Psoas muscle (tissue), 8 donors: Measurements from ENCODE around the gene MANSC4. TPM values are rescaled to one million over a fixed set of nuclear protein-coding genes. Genes with fewer than 3 reads are reported as not detected.

Experiments used
- ATAC-seq, 4 donors: fragments of 200-7000 bp; cut with Tn5 transposase; one replicate each; pipeline ENCODE4 v1.9.1; 2020; ENCODE audit warnings: moderate library complexity in 3 of 4, mild to moderate bottlenecking in 2 of 4
- DNase-seq, 2 donors: peaks; one replicate each; pipeline ENCODE4 v3.0.0-alpha.2; 2020
- H3K27ac ChIP-seq: fragments of 200-600 bp; one replicate; pipeline ENCODE4 v1.8.0; 2022
- H3K27me3 ChIP-seq, 3 donors: fragments of 200-600 bp in 1 of 3; one replicate each; pipeline versions ENCODE4 v1.6.1 to v1.8.0; 2013 to 2022; ENCODE audit warnings: low read length in 2 of 3, mild to moderate bottlenecking in 2 of 3, moderate library complexity in 1 of 3; ENCODE audit not compliant: insufficient read depth in 3 of 3
- H3K36me3 ChIP-seq, 2 donors: fragments of 200-600 bp in 1 of 2; one replicate each; pipeline versions ENCODE4 v1.6.1 to v1.8.0; 2013 to 2022; ENCODE audit warnings: low read depth in 1 of 2, mild to moderate bottlenecking in 1 of 2, moderate library complexity in 1 of 2; ENCODE audit not compliant: insufficient read depth in 1 of 2
- H3K4me1 ChIP-seq: fragments of 200-600 bp; one replicate; pipeline ENCODE4 v1.8.0; 2022
- H3K4me3 ChIP-seq: fragments of 200-600 bp; one replicate; pipeline ENCODE4 v1.8.0; 2022; ENCODE audit warnings: mild to moderate bottlenecking
- H3K9me3 ChIP-seq: fragments of 200-600 bp; one replicate; pipeline ENCODE4 v1.8.0; 2022
- CTCF ChIP-seq: fragments of 200-600 bp; IDR thresholded peaks from one replicate; pipeline ENCODE4 v1.8.0; 2022; ENCODE audit warnings: antibody characterized with exemption
- WGBS, 3 donors: extraction: QIAGEN DNeasy Blood & Tissue Kit; methylation state at CpG; one replicate each; pipeline versions ENCODE4 v1.1.6 to v1.1.7; 2013; 5-methylcytosine and 5-hydroxymethylcytosine counted together
- intact Hi-C, 2 donors: fragments of 100-400 bp; cut with DNase I; formaldehyde crosslinking; loops; one replicate each; pipeline versions ENCODE4 v1.11.0 to v1.14.2; 2022
- polyA plus RNA-seq, 3 donors: library from polyadenylated mRNA; stranded (reverse); fragments of 200-250 nt; gene quantifications; one replicate each; pipeline ENCODE4 v1.2.3, GENCODE V29; 2013
- total RNA-seq, 4 donors: library from RNA; stranded (reverse); fragmentation: NEBNext Ultra II Directional in 2 of 4; extraction: Animal tissue kit (Norgen Biotek cat#: 25700) in 2 of 4; gene quantifications; one replicate each; pipeline versions ENCODE4 v1.2.1 to v1.2.4, GENCODE V29; 2021 to 2023
- donor health status: healthy with polysubstance abuse.
- donor health status: DM: no; HTN: no; CAD: no; lungs with moderate emphysema.
- donor health status: Bipolar disorder and iron deficiency.
- donor health status: healthy.
- donor health status: DM: yes; HTN: yes; CAD: no.
- donor health status: DM: no; HTN: no; CAD: no.
- donor health status: DM: no; HTN: no; CAD: no.
- donor health status: DM: yes; HTN: yes; CAD: no.

The MANSC4 gene
- total and polyA plus RNA-seq, 7 donors: 0.08 TPM; not detected in 6

GRCh38 chr12:27802936-27803335, 22.9 kb upstream of the MANSC4 start:
- Histone ChIP-seq H3K36me3 (peaks cover 3 to 20% of the 10 kb centered on the region in 2 donors), H3K4me3 (no peak overlapping the region), H3K27ac (no peak overlapping the region), H3K27me3 (no peaks in the 10 kb centered on the region), H3K4me1 (no peaks in the 10 kb centered on the region), H3K9me3 (no peaks in the 10 kb centered on the region)
- intact Hi-C loops: no loop called here
- DNase-seq (no peak), ATAC-seq (no peak)
- TF ChIP-seq CTCF: no peak
- WGBS, 3 donors: 92 to 97% (median 93%) methylated on average over 2 of the region's 2 CpGs

GRCh38 chr12:27802511-27802910, 22.5 kb upstream of the MANSC4 start:
- DNase-seq (no peak), ATAC-seq (no peak)
- H3K36me3 ChIP-seq: peaks cover 3 to 25% of the 10 kb centered on the region in 2 donors
- no peak overlapping the region for H3K4me3 ChIP-seq
- intact Hi-C loops: no loop called here
- WGBS, 3 donors: 69 to 80% (median 75%) methylated on average over 4 of the region's 4 CpGs
- H3K9me3 ChIP-seq: no peaks in the 10 kb centered on the region
- no peaks in the 10 kb centered on the region for H3K4me1 ChIP-seq
- H3K27me3 ChIP-seq: no peaks in the 10 kb centered on the region
- no peak for TF ChIP-seq CTCF
- no peak overlapping the region for H3K27ac ChIP-seq

- no peak overlapping the region for H3K27ac ChIP-seq
- TF ChIP-seq CTCF: no peak
- H3K4me3 ChIP-seq: no peak overlapping the region
- 90 to 95% (median 90%) methylated on average over 5 of the region's 5 CpGs for WGBS, 3 donors
- H3K4me1 ChIP-seq: no peaks in the 10 kb centered on the region
- H3K27me3 ChIP-seq: no peaks in the 10 kb centered on the region
- DNase-seq: no peak
- intact Hi-C loops: no loop called here
- no peak for ATAC-seq
- H3K36me3 ChIP-seq: peaks cover 3 to 32% of the 10 kb centered on the region in 2 donors
- H3K9me3 ChIP-seq: no peaks in the 10 kb centered on the region
Measured at GRCh38 chr12:27801630-27802029, 21.6 kb upstream of the MANSC4 start.

- ATAC-seq (no peak), DNase-seq (no peak)
- 85 to 94% (median 88%) methylated on average over 3 of the region's 3 CpGs for WGBS, 3 donors
- Histone ChIP-seq H3K4me1 (no peaks in the 10 kb centered on the region), H3K4me3 (no peak overlapping the region), H3K27ac (no peak overlapping the region), H3K36me3 (peaks cover 5 to 36% of the 10 kb centered on the region in 2 donors), H3K27me3 (no peaks in the 10 kb centered on the region), H3K9me3 (no peaks in the 10 kb centered on the region)
- intact Hi-C loops: no loop called here
- TF ChIP-seq CTCF: no peak
Measured at GRCh38 chr12:27800819-27801218, 20.8 kb upstream of the MANSC4 start.

GRCh38 chr12:27797301-27798025, 17.4 kb upstream of the MANSC4 start:
- intact Hi-C loops: no loop called here
- DNase-seq (no peak), ATAC-seq (no peak)
- no peaks in the 10 kb centered on the region for H3K4me1 ChIP-seq
- H3K36me3 ChIP-seq: peaks cover 7 to 67% of the 10 kb centered on the region in 2 donors
- no peak overlapping the region for H3K27ac ChIP-seq
- WGBS, 3 donors: 94 to 96% (median 95%) methylated on average over 24 of the region's 24 CpGs
- H3K4me3 ChIP-seq: no peak overlapping the region
- no peaks in the 10 kb centered on the region for H3K27me3 ChIP-seq
- no peak for TF ChIP-seq CTCF
- H3K9me3 ChIP-seq: no peaks in the 10 kb centered on the region
